GM18858 (cell line): ENCODE measurements around the gene CIC.
A peak's percentile ranks its signal among the peaks of the same experiment; 100 is the strongest.
"Not testable (repeated sequence)": the region's sequence is repeated elsewhere in the genome, so short reads cannot be mapped to it uniquely, and the experiment has no call there.

Experiments used
- ATAC-seq: cut with Tn5 transposase; IDR thresholded peaks from one replicate; pipeline ENCODE4 v1.9.1; 2021; ENCODE audit not compliant: unreplicated experiment

CIC gene

DNA sequence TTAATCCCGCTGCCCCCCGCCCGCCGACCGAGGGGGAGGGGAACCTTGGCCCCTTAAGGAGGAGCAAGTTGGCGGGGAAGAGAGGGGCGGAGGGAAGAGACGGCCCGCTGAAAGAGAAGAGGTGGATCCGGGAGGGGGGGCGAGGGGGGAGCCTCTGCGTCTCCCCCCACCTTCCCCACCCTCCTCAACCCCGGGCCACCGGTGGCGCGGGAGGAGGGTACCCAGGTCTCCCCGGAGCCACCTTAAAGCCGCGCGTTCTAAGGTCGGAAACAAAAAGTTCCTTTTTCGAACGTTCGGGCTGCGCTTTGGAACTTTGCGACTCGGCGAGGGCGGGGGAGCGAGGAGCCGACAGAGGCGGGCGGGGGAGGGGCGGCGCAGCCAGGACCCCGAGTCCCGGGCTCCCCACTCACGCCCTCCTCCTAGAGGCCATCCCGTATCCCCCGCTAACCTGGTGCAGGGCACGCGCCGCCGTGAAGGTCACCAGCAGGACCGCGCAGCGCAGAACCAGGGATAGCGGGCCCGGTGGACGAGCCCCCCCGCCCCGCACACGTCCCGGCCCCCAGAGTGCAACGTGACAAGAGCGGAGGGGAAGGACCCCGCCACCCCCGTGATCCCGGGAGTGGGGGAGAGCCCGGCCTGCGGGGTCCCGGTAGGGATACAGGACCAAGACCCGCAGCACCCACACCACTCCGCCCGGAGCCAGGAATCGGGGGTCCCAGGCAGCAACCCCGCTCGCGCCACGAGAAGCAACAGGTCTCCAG lies 14.8 kb upstream of the CIC start:
- no peak for ATAC-seq

DNA sequence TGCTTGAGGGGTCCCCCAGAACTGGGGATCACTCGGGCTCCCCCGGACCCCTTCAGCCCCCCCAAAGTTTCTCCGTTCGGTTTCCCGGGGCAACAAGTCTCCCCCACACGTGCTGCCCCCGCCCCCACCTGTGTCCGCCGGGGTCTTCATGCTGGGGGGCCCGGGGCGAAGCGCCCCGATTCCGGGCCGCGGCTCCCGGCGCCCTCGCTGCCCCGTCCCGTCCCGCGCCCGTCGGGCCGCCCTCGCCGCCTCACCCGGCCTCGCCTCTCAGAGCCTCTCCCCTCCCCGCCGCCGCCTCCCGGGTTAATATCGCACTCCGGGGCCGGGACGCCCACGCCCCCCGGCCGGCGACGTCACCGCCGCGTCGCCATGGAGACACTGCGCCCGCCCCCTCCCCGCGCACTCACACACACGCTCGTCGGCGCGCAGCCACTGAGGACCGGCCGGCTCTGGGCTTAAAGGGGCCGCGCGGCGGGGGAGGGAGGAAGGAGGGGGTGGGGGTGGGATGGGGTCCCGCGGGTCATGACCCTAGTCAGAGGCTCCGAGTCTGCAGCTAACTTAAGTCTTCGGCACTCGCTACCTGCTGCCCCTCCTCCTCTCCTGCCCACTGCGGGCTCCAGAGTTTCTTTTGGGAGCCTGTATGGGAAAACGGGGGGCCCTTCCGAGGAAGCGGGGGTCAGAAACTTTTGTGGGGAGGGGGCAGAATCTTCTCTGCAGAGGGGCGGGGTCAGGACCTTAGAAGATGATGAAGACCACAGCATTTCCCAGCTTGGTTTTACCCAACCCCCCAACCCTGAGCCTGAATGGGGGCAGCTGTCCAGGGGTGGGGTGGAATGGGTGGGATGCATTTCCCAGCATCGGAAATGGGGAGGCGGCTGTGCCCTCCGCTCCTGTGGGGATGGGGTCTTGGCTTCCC lies 13.9 kb upstream of the CIC start, which contains the start of gene ERF:
Gene ERF, minus strand, starts transcription at position 279 of the 916 bp plus-strand sequence. Its CDS starts 129 bp downstream, at position 150.
- ATAC-seq = peak; percentile 60

DNA sequence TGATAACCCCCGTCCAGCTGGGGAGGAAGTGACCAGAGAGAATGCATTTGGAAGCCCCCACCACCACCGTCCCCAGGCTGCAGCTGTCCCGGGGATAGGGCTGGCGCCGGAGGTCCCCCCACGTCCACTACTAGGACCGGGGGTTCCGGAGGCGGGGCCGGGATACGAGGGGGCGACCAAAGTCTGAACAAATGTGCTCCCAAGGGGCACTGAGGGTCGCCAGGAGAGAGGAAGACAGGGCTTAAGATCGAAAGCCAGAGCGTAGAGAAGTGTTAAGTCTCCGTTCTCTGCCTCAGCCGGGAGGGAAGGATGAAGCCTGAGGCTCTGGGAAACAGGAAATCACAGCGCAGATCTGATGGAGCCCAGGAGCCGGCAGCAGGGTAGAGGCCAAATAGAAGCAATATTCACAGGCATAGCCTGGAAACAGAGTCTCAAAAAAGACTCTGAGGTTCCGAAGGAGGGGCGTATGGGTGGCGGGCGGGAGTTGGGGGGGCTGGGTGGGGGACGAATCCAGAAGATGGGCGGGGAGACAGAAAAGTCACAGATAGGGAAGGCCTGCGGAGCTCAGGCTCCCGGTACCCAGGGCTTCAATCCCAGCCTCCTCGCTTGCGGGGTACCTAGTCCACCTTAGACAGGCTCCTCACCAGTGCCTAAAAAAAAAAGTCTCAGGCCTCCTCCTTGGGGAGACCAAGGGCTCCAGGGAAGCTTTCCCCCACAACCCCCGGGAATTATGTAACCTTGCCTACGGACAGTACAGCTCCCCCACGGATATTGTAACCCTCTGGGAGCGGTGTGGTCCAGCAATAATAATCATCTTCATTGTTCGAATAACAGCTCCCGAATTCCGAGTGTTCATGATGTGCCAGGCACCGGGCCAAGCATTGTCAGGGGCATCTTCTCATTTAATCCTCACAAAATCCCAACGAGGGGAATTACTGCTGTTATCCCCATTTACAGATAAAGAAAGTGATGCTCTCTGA lies 13.0 kb upstream of the CIC start:
- no peak for ATAC-seq

DNA sequence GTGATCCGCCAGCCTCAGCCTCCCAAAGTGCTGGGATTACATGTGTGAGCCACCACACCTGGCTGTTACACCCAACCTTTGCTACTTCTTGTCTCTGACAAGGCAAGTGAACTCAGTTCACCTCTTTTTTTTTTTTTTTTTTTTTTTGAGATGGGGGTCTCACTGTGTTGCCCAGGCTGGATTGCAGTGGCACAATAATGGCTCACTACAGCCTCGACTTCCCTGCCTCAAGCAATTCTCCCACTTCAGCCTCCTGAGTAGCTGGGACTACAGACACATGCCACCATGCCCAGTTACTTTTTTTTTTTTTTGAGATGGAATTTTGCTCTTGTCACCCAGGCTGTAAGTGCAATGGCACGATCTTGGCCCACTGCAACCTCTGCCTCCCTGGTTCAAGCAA lies 11.2 kb upstream of the CIC start:
- ATAC-seq = not testable (repeated sequence)

DNA sequence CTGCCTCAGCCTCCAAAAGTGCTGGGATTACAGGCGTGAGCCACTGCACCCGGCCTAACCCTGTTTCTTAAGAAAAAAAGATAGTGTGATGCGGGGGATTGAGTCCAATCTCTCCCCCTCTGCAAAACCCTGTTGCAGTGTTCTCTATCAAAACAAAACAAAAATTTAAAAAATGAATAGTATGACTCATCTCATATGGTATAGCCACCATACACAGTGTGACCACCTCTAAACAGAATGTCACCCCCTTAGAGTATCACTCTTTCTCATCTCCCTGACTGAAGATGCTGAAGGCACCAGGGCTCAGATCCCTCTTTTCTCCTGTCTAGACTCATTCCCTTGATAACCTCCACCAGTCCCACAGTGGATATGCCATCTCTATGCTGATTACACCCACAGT lies 7.3 kb upstream of the CIC start:
- no peak for ATAC-seq

DNA sequence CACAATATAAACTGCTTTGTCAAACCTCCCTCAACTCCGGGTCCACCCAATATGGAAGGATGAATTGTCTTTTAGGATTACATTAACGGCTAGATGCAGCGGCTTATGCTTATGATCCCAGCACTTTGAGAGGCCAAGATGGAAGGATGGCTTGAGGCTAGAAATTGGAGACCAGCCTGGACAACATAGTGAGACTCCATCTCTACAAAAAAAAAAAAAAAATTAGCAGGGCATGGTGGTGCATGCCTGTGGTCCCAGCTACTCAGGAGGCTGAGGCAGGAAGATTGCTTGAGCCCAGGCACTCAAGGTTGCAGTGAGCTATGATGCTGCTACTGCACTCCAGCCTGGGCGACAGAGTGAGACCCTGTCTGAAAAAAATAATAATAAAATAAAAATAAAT lies 2.9 kb upstream of the CIC start:
- not testable (repeated sequence) for ATAC-seq

DNA sequence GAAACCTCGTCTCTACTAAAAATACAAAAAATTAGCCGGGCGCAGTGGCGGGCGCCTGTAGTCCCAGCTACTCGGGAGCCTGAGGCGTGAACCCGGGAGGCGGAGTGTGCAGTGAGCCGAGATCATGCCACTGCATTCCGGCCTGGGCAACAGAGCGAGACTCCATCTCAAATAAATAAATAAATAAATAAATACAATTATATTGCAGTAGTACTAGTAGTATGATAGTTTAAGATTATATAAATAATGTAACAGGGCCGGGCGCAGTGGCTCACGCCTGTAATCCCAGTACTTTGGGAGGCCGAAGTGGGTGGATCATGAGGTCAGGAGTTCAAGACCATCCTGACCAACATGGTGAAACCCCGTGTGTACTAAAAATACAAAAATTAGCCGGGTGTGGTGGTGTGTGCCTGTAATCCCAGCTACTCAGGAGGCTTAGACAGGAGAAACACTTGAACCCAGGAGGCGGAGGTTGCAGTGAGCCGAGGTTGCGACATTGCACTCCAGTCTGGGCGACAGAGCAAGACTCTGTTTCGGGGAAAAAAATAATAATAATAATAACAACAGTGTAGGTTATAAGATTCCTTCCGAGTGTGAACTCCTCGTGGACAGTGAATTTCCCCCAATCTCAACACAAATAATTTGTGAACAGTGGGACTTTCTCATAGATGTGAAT lies 2.0 kb upstream of the CIC start:
- ATAC-seq = not testable (repeated sequence)

DNA sequence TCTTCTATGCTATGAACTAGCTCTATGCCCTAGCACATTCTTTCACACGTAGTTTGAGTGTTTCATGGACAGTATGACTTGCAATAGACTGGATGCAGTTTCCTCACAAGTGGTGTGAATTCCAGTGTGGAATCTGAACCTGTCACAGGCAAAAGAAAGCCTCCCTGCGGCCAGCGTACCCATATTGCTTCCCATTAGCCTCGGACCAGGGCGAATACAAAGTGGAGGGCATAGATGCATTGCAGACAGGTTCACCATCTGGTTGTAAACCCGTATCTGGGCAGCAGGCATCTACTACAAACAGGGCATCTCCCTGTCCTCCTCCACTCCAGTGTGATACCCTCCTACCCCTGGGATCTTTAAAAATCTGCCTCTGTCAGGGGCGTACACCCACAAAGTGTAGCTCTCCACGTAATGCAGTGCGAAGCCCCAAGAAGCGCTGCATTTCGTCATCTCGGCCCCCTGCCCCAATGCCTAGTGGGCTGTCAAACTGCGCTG lies 1.4 kb upstream of the CIC start:
- ATAC-seq = no peak

DNA sequence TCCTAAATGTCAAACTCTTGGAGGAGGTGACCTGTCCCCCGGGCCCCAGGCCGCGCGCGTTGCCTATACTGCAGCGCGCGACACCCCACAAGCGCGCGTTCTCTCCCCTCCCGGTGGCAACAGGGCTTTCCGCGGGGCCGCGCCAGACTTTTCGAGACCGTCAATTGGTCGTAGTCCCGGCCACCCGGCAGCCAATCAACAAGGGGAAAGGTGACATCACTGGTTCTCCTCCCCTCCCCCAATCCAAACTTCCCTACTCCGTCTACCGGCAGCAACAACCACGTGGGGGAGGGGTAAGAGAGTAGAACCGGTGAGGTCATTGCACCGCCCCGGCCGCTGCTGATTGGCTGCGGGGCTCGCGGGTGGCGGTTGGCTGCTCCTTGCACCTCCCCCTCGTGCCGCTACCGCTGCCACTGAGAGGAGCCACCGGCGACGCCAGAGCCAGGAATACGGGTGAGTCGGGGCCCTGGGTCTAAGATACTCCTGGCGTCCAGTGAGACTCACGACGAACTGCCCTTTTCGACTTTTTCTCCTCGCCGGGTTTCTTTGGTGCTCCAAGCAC lies 829 bp upstream of the CIC start:
- peak; percentile 31 for ATAC-seq

DNA sequence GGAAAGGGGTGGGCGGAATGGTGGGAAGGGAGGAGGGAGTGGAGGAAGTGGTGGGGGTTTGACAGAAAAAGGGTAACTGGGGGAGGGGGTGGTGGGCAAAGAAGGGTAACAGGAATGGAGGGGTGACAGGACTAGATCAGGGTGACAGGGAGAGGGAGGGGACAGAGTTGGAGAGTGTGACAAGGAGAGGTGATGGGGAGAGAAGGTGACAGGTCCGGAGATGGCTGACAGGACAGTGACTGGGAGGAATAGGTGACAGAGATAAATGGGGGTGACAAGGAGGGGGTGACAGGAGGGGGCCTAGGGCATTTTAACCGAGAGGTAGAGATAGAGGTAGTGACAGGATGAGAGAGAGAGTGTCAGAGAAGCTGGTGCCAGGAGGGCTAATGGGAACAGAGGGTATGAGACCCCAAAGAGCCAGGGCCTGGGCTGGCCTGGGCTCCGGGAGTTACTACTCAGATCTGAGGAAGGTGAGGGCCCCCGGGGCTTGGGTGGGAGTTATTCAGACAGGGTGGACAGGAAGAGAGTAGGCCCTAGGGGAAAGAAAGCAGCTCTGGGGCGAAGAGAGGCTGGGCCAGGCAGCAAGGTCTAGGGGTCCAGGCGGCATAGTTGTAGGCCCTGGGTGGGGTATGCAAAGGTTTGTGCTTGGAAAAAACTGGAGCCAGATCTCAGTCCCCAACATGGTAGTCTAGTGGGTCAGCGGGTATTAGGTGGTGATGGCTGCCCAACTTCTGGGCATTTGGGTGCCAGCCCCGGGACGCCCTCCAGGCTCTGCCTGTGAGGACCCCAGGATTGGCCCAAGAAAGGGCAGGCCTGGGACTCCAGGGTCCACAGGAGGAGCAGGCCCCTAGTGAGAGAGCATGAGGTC lies 660 bp downstream of the CIC start:
- ATAC-seq = no peak

DNA sequence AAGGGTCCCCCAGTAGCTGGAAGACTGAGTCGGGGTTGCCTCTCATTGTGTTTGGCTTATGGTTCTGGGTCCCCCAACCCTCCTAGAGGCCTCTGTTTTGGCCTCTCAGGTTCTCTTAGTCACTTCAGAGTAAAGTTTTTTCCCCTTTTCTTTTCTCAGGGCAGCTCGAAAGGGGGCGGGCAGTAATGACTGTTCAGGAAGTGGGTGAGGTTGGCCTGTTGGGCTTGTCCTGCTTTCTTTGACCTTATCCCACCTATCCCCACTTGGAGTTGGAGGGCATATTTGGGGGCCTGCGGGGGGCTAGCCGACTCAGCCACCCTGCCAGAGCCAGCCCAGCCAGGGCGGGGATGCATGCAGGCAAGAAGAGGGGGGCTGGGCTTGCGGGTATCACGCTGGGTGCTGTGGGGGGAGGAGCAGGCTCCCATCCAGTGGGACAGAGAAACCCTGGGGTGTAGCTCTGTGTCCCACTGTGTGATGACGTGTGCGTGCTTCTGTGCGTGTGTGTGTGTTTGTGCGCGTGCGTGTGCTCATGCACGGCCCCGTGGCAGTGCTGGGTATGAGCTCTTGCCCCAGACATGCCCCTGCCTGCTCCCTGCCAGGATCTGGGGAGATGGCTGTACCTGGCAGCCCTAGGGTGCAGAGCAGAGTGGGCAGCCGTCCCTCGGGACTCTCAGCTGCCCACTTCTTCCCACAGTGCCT lies 1.4 kb downstream of the CIC start:
- ATAC-seq = no peak

DNA sequence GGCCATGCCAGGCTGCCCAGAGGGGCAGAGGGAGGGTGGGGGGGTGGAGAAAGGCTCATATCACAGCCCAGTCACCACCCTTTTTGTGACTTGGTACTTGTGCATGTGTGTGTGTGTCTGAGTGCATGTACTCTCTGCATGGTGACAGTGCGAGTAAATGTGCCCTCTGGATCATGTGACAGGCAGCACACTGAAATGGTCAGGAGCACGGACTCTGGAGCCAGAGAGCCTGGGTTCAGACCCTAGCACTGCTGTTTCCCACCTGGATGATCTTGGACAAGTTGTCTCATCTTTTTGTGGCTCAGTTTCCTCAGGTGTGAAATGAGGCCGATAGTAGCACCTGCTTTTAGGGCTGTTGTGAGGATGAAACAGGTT lies 2.0 kb downstream of the CIC start:
- ATAC-seq = no peak

DNA sequence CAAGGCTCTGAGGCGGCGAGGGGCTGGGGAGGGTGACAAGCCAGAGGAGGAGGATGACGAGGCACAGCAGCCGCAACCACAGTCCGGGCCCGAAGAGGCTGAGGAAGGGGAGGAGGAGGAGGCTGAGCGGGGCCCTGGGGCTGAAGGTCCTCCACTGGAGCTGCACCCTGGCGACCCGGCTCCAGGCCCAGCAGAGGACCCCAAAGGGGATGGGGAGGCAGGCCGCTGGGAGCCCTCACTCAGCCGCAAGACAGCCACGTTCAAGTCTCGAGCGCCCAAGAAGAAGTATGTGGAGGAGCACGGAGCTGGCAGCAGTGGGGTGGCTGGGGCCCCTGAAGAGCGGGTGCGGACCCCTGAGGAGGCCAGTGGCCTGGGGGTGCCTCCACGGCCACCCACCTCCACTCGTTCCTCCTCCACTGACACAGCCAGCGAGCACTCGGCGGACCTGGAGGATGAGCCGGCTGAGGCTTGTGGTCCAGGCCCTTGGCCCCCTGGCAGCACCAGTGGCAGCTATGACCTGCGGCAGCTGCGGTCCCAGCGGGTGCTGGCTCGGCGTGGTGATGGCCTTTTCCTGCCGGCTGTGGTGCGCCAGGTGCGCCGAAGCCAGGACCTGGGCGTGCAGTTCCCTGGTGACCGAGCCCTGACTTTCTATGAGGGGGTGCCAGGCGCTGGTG lies 2.9 kb downstream of the CIC start:
- ATAC-seq = no peak

DNA sequence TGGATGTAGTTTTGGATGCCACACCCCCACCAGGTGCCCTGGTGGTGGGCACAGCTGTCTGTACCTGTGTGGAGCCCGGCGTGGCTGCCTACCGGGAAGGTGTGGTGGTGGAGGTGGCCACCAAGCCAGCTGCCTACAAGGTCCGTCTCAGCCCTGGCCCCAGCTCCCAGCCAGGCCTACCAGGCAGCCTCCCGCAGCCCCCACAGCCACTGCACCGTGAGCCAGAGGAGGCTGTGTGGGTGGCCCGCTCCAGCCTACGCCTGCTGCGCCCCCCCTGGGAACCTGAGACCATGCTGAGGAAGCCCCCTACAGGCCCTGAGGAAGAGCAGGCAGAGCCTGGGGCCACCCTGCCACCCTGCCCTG lies 3.5 kb downstream of the CIC start:
- no peak for ATAC-seq

DNA sequence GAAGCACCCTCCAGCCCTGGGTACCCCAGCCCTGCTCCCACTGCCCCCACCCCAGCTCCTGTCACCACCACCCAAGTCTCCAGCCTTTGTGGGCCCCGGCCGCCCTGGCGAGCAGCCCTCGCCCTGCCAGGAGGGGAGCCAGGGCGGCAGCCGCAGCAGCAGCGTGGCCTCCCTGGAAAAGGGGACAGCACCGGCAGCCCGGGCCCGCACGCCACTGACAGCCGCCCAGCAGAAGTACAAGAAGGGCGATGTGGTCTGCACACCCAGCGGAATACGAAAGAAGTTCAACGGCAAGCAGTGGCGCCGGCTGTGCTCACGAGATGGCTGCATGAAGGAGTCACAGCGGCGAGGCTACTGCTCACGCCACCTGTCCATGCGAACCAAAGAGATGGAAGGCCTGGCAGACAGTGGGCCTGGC lies 3.9 kb downstream of the CIC start:
- no peak for ATAC-seq

DNA sequence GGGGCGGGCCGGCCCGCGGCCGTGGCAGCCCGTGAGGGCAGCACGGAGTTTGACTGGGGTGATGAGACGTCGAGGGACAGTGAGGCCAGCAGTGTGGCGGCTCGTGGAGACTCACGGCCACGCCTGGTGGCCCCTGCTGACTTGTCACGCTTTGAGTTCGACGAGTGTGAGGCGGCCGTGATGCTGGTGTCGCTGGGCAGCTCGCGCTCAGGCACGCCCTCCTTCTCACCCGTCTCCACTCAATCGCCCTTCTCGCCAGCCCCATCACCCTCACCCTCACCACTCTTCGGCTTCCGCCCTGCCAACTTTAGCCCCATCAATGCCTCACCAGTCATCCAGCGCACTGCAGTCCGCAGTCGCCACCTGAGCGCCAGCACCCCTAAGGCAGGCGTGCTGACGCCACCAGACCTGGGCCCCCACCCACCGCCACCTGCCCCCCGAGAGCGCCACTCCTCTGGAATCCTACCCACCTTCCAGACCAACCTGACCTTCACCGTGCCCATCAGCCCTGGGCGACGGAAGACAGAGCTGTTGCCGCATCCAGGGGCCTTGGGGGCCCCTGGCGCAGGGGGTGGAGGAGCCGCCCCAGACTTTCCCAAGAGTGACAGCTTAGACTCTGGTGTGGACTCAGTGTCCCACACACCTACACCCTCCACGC lies 4.5 kb downstream of the CIC start:
- ATAC-seq = no peak

DNA sequence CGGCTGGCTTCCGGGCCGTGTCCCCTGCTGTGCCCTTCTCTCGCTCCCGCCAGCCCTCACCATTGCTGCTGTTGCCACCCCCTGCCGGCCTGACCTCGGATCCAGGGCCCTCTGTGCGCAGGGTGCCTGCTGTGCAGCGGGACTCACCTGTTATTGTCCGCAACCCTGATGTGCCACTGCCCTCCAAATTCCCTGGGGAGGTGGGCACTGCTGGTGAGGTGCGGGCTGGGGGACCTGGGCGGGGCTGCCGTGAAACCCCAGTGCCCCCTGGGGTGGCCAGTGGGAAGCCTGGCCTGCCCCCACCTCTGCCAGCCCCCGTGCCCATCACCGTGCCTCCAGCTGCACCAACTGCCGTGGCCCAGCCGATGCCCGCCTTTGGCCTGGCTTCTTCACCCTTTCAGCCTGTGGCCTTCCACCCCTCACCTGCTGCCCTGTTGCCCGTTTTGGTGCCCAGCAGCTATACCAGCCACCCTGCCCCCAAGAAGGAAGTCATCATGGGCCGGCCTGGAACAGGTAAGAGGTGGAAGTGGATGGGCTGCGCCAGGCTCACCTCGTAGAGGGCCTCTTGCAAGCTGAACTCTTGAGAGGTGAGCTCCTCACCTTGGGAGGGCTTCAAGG lies 5.1 kb downstream of the CIC start:
- ATAC-seq = no peak
